PC-3 (cell line): ENCODE measurements around the gene DUSP6. TPM values are rescaled to one million over a fixed set of nuclear protein-coding genes. Genes with fewer than 3 reads are reported as not detected.

Source experiments
- ATAC-seq: fragments of 200-7000 bp; cut with Tn5 transposase; 2 replicates; pipeline ENCODE4 v1.9.1; 2020; ENCODE audit warnings: mild to moderate bottlenecking, moderate library complexity
- BruUV-seq: library from RNA; stranded (reverse); fragments of 400-500 nt; replicated peaks from 2 replicates; lab custom pipeline; 2021; lab: Mats Ljungman, UMichigan
- CTCF ChIA-PET: fragments of 300-600 bp; sonication (Branson Sonifier 250); formaldehyde crosslinking; loops from one replicate; lab custom pipeline; 2022; ENCODE audit warnings: antibody characterized with exemption; lab: Charles Lee
- POLR2A ChIA-PET: fragments of 300-600 bp; sonication (Branson Sonifier 250); formaldehyde crosslinking; loops from one replicate; lab custom pipeline; 2022; ENCODE audit warnings: antibody characterized with exemption; ENCODE audit not compliant: unreplicated experiment; lab: Charles Lee
- DNase-seq: peaks from one replicate; pipeline ENCODE4 v3.0.0-alpha.2; 2015
- H2AFZ ChIP-seq: fragments of 300-600 bp; sonication (generic); 2 replicates; pipeline ENCODE4 v1.6.0; 2016; ENCODE audit warnings: antibody characterized with exemption, low read length
- H3F3A ChIP-seq: fragments of 300-600 bp; sonication (generic); one replicate; pipeline ENCODE4 v1.6.0; 2017; ENCODE audit warnings: antibody characterized with exemption, low read length, control low read depth, mild to moderate bottlenecking; ENCODE audit not compliant: unreplicated experiment
- H3K27ac ChIP-seq: fragments of 300-600 bp; sonication (generic); 2 replicates; pipeline ENCODE4 v1.5.1; 2016; ENCODE audit warnings: mild to moderate bottlenecking, low read length
- H3K27me3 ChIP-seq: fragments of 300-600 bp; sonication (generic); 2 replicates; pipeline ENCODE4 v1.6.1; 2016; ENCODE audit warnings: low read length, mixed read lengths
- H3K36me3 ChIP-seq: fragments of 300-600 bp; sonication (generic); 2 replicates; pipeline ENCODE4 v1.6.1; 2016; ENCODE audit warnings: low read depth, mixed run types, low read length, mixed read lengths
- H3K4me1 ChIP-seq: fragments of 300-600 bp; sonication (generic); 2 replicates; pipeline ENCODE4 v1.5.1; 2016; ENCODE audit warnings: low read length; ENCODE audit not compliant: insufficient read depth
- H3K4me2 ChIP-seq: fragments of 300-600 bp; sonication (generic); 2 replicates; pipeline ENCODE4 v1.6.0; 2016; ENCODE audit warnings: low read length
- H3K4me3 ChIP-seq: fragments of 300-600 bp; sonication (generic); 2 replicates; pipeline ENCODE4 v1.5.1; 2016; ENCODE audit warnings: mild to moderate bottlenecking, low read length, mixed read lengths
- H3K79me2 ChIP-seq: fragments of 300-600 bp; sonication (generic); 2 replicates; pipeline ENCODE4 v1.6.1; 2017; ENCODE audit warnings: low read length, mixed read lengths
- H3K9ac ChIP-seq: fragments of 300-600 bp; sonication (generic); 2 replicates; pipeline ENCODE4 v1.6.0; 2016; ENCODE audit warnings: mild to moderate bottlenecking, low read length
- H3K9me2 ChIP-seq: fragments of 300-600 bp; sonication (generic); replicated peaks from 2 replicates; pipeline ENCODE4 v1.6.1; 2016; ENCODE audit warnings: mixed run types, low read length, mixed read lengths
- H3K9me3 ChIP-seq: fragments of 300-600 bp; sonication (generic); 2 replicates; pipeline ENCODE4 v1.6.1; 2016; ENCODE audit warnings: low read length, mixed read lengths
- H4K20me1 ChIP-seq: fragments of 300-600 bp; sonication (generic); 2 replicates; pipeline ENCODE4 v1.6.1; 2016; ENCODE audit warnings: low read length, mixed read lengths
- EZH2 ChIP-seq: fragments of 300-600 bp; sonication (generic); IDR thresholded peaks from one replicate; pipeline ENCODE4 v1.6.1; 2017; ENCODE audit warnings: antibody characterized with exemption, mild to moderate bottlenecking, low read length; ENCODE audit not compliant: unreplicated experiment
- EZH2phosphoT487 ChIP-seq: fragments of 300-600 bp; sonication (generic); IDR thresholded peaks from 2 replicates; pipeline ENCODE4 v1.6.1; 2018; ENCODE audit warnings: mild to moderate bottlenecking, antibody characterized with exemption, low read length, borderline replicate concordance
- intact Hi-C: fragments of 100-400 bp; cut with micrococcal nuclease; formaldehyde crosslinking; loops from 2 replicates; pipeline ENCODE4 v1.9.0; 2023
- total RNA-seq: library from RNA; depleted of rRNA; stranded (reverse); fragments of >200 nt; gene quantifications from 2 replicates; pipeline ENCODE4 v1.2.3, GENCODE V29; 2014
- TF ChIP-seq, protein P1 (sequence below): fragments of 300-600 bp; sonication (generic); conservative IDR thresholded peaks from 2 replicates; pipeline ENCODE4 v1.5.1; 2017; ENCODE audit warnings: antibody characterized with exemption, low read depth, mild to moderate bottlenecking, low read length

The DUSP6 gene
- total RNA-seq, 1 experiment from 2014 or later, result 244 TPM

DNA sequence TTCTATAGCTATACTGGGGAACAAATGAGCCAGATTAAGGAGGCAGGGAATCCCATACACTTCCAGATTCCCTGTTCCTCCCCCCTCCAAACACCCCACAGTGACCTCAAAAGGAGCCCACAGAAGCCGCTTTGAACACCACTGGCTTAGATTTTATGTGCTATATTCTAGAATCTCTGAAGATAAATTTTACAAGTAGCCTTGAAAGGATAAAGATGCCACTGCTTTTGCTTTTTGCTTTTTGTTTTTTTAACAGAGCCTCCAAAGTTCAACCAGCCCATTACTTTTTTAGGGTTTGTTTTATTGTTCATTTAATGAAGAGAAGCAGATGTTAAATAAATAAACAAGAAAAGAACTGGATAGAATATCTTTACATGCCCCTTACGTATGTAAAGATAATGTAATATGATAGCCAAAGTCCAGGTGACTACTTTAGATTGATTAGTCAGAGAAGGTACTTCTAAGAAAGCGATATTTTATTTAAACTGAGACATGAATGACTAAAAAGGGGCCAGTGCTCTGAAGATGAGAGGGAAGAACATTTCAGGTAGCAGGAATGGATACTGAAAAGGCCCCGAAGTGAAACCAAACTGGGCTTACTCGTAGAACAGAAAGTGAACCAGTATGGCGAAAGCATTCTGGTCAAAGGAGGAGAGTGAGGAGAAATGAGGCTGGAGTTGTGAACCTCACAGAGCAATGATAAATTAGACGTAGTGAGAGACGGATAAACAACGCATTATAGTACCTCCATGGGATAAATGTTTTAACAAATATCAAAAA is 44.6 kb downstream of the DUSP6 start:
- BruUV-seq, result no TSS peak

GRCh38 chr12:89306827-89307473 is 45.4 kb downstream of the DUSP6 start:
- intact Hi-C loops, result no loop called here
- Histone ChIP-seq H3K9ac (no peak overlapping the region), H3K27me3 (no peaks in the 10 kb centered on the region), H3K9me3 (no peaks in the 10 kb centered on the region), H3K4me1 (no peaks in the 10 kb centered on the region), H2AFZ (no peak overlapping the region), H3K9me2 (no peaks in the 10 kb centered on the region), H3K27ac (no peak overlapping the region), H3K79me2 (no peaks in the 10 kb centered on the region), H3K36me3 (no peaks in the 10 kb centered on the region), H4K20me1 (no peaks in the 10 kb centered on the region), H3F3A (no peaks in the 10 kb centered on the region), H3K4me2 (no peak overlapping the region), H3K4me3 (no peak overlapping the region)
- DNase-seq (no peak), ATAC-seq (no peak)
- POLR2A ChIA-PET, result no interaction called here
- BruUV-seq, result no TSS peak
- TF ChIP-seq EZH2phosphoT487 (no peak), EZH2 (no peak)
- TF ChIP-seq, protein P1, sequence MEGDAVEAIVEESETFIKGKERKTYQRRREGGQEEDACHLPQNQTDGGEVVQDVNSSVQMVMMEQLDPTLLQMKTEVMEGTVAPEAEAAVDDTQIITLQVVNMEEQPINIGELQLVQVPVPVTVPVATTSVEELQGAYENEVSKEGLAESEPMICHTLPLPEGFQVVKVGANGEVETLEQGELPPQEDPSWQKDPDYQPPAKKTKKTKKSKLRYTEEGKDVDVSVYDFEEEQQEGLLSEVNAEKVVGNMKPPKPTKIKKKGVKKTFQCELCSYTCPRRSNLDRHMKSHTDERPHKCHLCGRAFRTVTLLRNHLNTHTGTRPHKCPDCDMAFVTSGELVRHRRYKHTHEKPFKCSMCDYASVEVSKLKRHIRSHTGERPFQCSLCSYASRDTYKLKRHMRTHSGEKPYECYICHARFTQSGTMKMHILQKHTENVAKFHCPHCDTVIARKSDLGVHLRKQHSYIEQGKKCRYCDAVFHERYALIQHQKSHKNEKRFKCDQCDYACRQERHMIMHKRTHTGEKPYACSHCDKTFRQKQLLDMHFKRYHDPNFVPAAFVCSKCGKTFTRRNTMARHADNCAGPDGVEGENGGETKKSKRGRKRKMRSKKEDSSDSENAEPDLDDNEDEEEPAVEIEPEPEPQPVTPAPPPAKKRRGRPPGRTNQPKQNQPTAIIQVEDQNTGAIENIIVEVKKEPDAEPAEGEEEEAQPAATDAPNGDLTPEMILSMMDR, result no peak
- CTCF ChIA-PET, result no interaction called here

More for the DNA sequence above, 44.6 kb downstream of the DUSP6 start:
- H3K27ac ChIP-seq, result no peak overlapping the region
- no peak overlapping the region for H2AFZ ChIP-seq
- H3K4me3 ChIP-seq, result no peak overlapping the region
- H3K4me2 ChIP-seq, result no peak overlapping the region
- ATAC-seq, result no peak
- ChIA-PET POLR2A (no interaction called here), CTCF (no interaction called here)
- no peaks in the 10 kb centered on the region for H3K4me1 ChIP-seq
- H3K79me2 ChIP-seq, result no peaks in the 10 kb centered on the region
- TF ChIP-seq, protein P1, result no peak
- TF ChIP-seq EZH2, result no peak
- no peak for TF ChIP-seq EZH2phosphoT487
- H4K20me1 ChIP-seq, result no peaks in the 10 kb centered on the region
- DNase-seq, result no peak
- intact Hi-C loops, result no loop called here
- no peaks in the 10 kb centered on the region for H3K9me3 ChIP-seq
- no peaks in the 10 kb centered on the region for H3K9me2 ChIP-seq
- H3K9ac ChIP-seq, result no peak overlapping the region
- no peaks in the 10 kb centered on the region for H3K27me3 ChIP-seq
- H3K36me3 ChIP-seq, result no peaks in the 10 kb centered on the region
- no peaks in the 10 kb centered on the region for H3F3A ChIP-seq

DNA sequence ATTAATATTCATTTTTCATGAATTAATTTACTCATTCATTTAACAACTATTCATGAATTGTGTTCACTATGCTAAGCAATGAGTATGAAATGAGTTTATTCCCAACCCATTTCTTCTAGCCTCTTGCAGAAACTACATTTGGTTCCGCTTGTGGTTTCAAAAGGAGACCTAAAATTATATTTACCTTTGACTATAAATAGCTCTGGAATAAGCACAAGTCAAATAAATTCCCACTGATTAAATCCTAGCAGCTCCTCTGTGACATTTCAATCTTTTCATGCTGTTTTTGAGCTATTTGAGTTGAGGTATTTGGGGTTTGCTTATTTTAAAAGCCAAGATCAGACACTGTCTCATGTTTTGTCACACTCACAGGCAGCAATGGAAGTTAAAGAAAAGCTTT is 46.9 kb downstream of the DUSP6 start:
- POLR2A ChIA-PET, result no interaction called here
- no peak overlapping the region for H3K4me3 ChIP-seq
- no peaks in the 10 kb centered on the region for H3K9me2 ChIP-seq
- no peak overlapping the region for H2AFZ ChIP-seq
- intact Hi-C loops, result no loop called here
- BruUV-seq, result no TSS peak
- no peaks in the 10 kb centered on the region for H4K20me1 ChIP-seq
- no peaks in the 10 kb centered on the region for H3K79me2 ChIP-seq
- no peak overlapping the region for H3K9ac ChIP-seq
- no peaks in the 10 kb centered on the region for H3K4me1 ChIP-seq
- H3K9me3 ChIP-seq, result no peaks in the 10 kb centered on the region
- TF ChIP-seq, protein P1, result no peak
- TF ChIP-seq EZH2phosphoT487, result no peak
- no peak for TF ChIP-seq EZH2
- DNase-seq (no peak), ATAC-seq (no peak; the same call in 1 of the 2 replicates)
- CTCF ChIA-PET, result no interaction called here
- H3K27ac ChIP-seq, result no peak overlapping the region
- no peaks in the 10 kb centered on the region for H3K36me3 ChIP-seq
- no peak overlapping the region for H3K4me2 ChIP-seq
- H3F3A ChIP-seq, result no peaks in the 10 kb centered on the region
- H3K27me3 ChIP-seq, result no peaks in the 10 kb centered on the region
